H9 (cell line): ENCODE results near the gene PRIM2. TPM values are rescaled to one million over a fixed set of nuclear protein-coding genes. Genes with fewer than 3 reads are reported as not detected.
"Not testable (repeated sequence)": the region's sequence is repeated elsewhere in the genome, so short reads cannot be mapped to it uniquely, and the experiment has no call there.

Source experiments
- DNase-seq: peaks from one replicate; pipeline ENCODE4 v3.0.0-alpha.2; 2017
- H2AFZ ChIP-seq: one replicate; pipeline ENCODE4 v1.6.1; 2013; ENCODE audit warnings: mild to moderate bottlenecking, low read length, control low read depth, moderate library complexity
- H2AK5ac ChIP-seq: 2 replicates; pipeline ENCODE4 v1.6.1; 2013; ENCODE audit warnings: low read length, control low read depth, mixed read lengths; ENCODE audit not compliant: insufficient read length
- H2BK120ac ChIP-seq: one replicate; pipeline ENCODE4 v1.6.1; 2013; ENCODE audit warnings: low read depth, mild to moderate bottlenecking, low read length, control low read depth, inconsistent platforms; ENCODE audit not compliant: poor library complexity, severe bottlenecking
- H2BK12ac ChIP-seq: 2 replicates; pipeline ENCODE4 v1.6.1; 2013; ENCODE audit warnings: low read length, control low read depth, mixed read lengths, low read depth; ENCODE audit not compliant: insufficient read length
- H2BK15ac ChIP-seq: 2 replicates; pipeline ENCODE4 v1.6.1; 2013; ENCODE audit warnings: low read depth, low read length, control low read depth
- H2BK20ac ChIP-seq: one replicate; pipeline ENCODE4 v1.6.1; 2013; ENCODE audit warnings: low read depth, mild to moderate bottlenecking, low read length, control low read depth, inconsistent platforms; ENCODE audit not compliant: poor library complexity, severe bottlenecking
- H2BK5ac ChIP-seq: 2 replicates; pipeline ENCODE4 v1.6.1; 2013; ENCODE audit warnings: low read length, control low read depth, mixed read lengths; ENCODE audit not compliant: insufficient read length
- H3K14ac ChIP-seq: 2 replicates; pipeline ENCODE4 v1.6.1; 2013; ENCODE audit warnings: low read length, control low read depth; ENCODE audit not compliant: insufficient read depth
- H3K18ac ChIP-seq: 2 replicates; pipeline ENCODE4 v1.6.1; 2013; ENCODE audit warnings: low read depth, mild to moderate bottlenecking, mixed read lengths, low read length, control low read depth; ENCODE audit not compliant: insufficient read length
- H3K23ac ChIP-seq: 2 replicates; pipeline ENCODE4 v1.6.1; 2013; ENCODE audit warnings: low read length, control low read depth, mixed read lengths, low read depth; ENCODE audit not compliant: insufficient read length
- H3K23me2 ChIP-seq: 2 replicates; pipeline ENCODE4 v1.6.1; 2013; ENCODE audit warnings: low read depth, mild to moderate bottlenecking, mixed read lengths, low read length, control low read depth; ENCODE audit not compliant: insufficient read length, poor library complexity, severe bottlenecking
- H3K27ac ChIP-seq: 2 replicates; pipeline ENCODE4 v1.5.1; 2013; ENCODE audit warnings: low read length, control low read depth, mixed read lengths, low read depth; ENCODE audit not compliant: insufficient read length
- H3K27me3 ChIP-seq: 2 replicates; pipeline ENCODE4 v1.6.1; 2013; ENCODE audit warnings: low read length, control low read depth, inconsistent platforms; ENCODE audit not compliant: insufficient read depth
- H3K4ac ChIP-seq: 2 replicates; pipeline ENCODE4 v1.6.1; 2013; ENCODE audit warnings: low read depth, mild to moderate bottlenecking, control low read depth, inconsistent platforms, low read length, moderate library complexity
- H3K4me1 ChIP-seq: 2 replicates; pipeline ENCODE4 v1.6.1; 2013; ENCODE audit warnings: low read length, control low read depth, inconsistent platforms; ENCODE audit not compliant: insufficient read depth
- H3K4me2 ChIP-seq: 2 replicates; pipeline ENCODE4 v1.6.1; 2013; ENCODE audit warnings: low read length, control low read depth, mixed read lengths; ENCODE audit not compliant: insufficient read length, insufficient read depth
- H3K56ac ChIP-seq: 2 replicates; pipeline ENCODE4 v1.6.1; 2013; ENCODE audit warnings: low read depth, mild to moderate bottlenecking, mixed read lengths, low read length, control low read depth; ENCODE audit not compliant: insufficient read length
- H3K79me1 ChIP-seq: 2 replicates; pipeline ENCODE4 v1.6.1; 2013; ENCODE audit warnings: low read depth, mild to moderate bottlenecking, moderate library complexity, low read length, control low read depth, inconsistent platforms; ENCODE audit not compliant: insufficient read depth, poor library complexity, severe bottlenecking
- H3K79me2 ChIP-seq: 2 replicates; pipeline ENCODE4 v1.6.1; 2013; ENCODE audit warnings: low read length, control low read depth, inconsistent platforms; ENCODE audit not compliant: insufficient read depth
- H3K9ac ChIP-seq: 2 replicates; pipeline ENCODE4 v1.6.1; 2013; ENCODE audit warnings: low read length, control low read depth, mixed read lengths; ENCODE audit not compliant: insufficient read length; ENCODE audit errors: extremely low read depth
- H3K9me3 ChIP-seq: one replicate; pipeline ENCODE4 v1.6.1; 2013; ENCODE audit warnings: low read depth, low read length, inconsistent platforms; ENCODE audit not compliant: control insufficient read depth
- H3T11ph ChIP-seq: one replicate; pipeline ENCODE4 v1.6.1; 2013; ENCODE audit warnings: mild to moderate bottlenecking, low read length, control low read depth, inconsistent platforms
- H4K20me1 ChIP-seq: one replicate; pipeline ENCODE4 v1.6.1; 2013; ENCODE audit not compliant: control insufficient read depth, insufficient read length, insufficient read depth
- H4K5ac ChIP-seq: 2 replicates; pipeline ENCODE4 v1.6.1; 2013; ENCODE audit warnings: low read depth, mild to moderate bottlenecking, mixed read lengths, low read length, control low read depth; ENCODE audit not compliant: insufficient read length
- H4K8ac ChIP-seq: replicated peaks from 2 replicates; pipeline ENCODE4 v1.6.1; 2013; ENCODE audit warnings: low read length, control low read depth, mixed read lengths, low read depth; ENCODE audit not compliant: insufficient read length
- H4K91ac ChIP-seq: 2 replicates; pipeline ENCODE4 v1.6.1; 2013; ENCODE audit warnings: low read depth, mild to moderate bottlenecking, moderate library complexity, mixed read lengths, low read length, control low read depth; ENCODE audit not compliant: insufficient read length
- H3K27ac Mint-ChIP-seq, 3 experiments: 2 replicates in 2 of 3; 3 replicates in 1 of 3; pipeline ENCODE4 v1.8.0; 2020 to 2021; ENCODE audit warnings: mixed read lengths in 3 of 3, mild to moderate bottlenecking in 1 of 3, moderate library complexity in 1 of 3
- H3K27me3 Mint-ChIP-seq: 2 replicates; pipeline ENCODE4 v1.8.0; 2021; ENCODE audit warnings: low read depth, mild to moderate bottlenecking, moderate library complexity, mixed read lengths
- H3K36me3 Mint-ChIP-seq, 3 experiments: 2 replicates in 2 of 3; 3 replicates in 1 of 3; pipeline ENCODE4 v1.8.0; 2020 to 2021; ENCODE audit warnings: low read depth in 3 of 3, mixed read lengths in 3 of 3; ENCODE audit not compliant: insufficient read depth in 1 of 3
- H3K4me1 Mint-ChIP-seq, 2 experiments: 2 replicates each; pipeline ENCODE4 v1.8.0; 2020; ENCODE audit warnings: mixed read lengths in 2 of 2
- H3K4me3 Mint-ChIP-seq, 2 experiments: 2 replicates in 1 of 2; 3 replicates in 1 of 2; pipeline ENCODE4 v1.8.0; 2020 to 2021; ENCODE audit warnings: mild to moderate bottlenecking in 2 of 2, mixed read lengths in 2 of 2, moderate library complexity in 1 of 2
- H3K9me3 Mint-ChIP-seq, 2 experiments: 2 replicates in 1 of 2; 3 replicates in 1 of 2; pipeline ENCODE4 v1.8.0; 2020; ENCODE audit warnings: mild to moderate bottlenecking in 2 of 2, mixed read lengths in 2 of 2, moderate library complexity in 1 of 2
- WGBS: extraction: QIAGEN DNeasy Blood & Tissue Kit; methylation state at CpG from one replicate; pipeline ENCODE4 v1.1.7; 2013; ENCODE audit warnings: missing lambda C conversion rate, low lambda C conversion rate, mixed read lengths; ENCODE audit not compliant: insufficient read length; ENCODE audit errors: extremely low coverage; 5-methylcytosine and 5-hydroxymethylcytosine counted together
- total RNA-seq: library from RNA; stranded (reverse); gene quantifications from 2 replicates; pipeline ENCODE4 v1.2.1, GENCODE V29; 2021

Gene PRIM2
- total RNA-seq, 1 experiment from 2014 or later: 43.0 TPM

- not testable (repeated sequence) for H3K4me3 Mint-ChIP-seq, H3K9me3 ChIP-seq, H2BK12ac ChIP-seq, H2BK120ac ChIP-seq, H2BK20ac ChIP-seq, H3K14ac ChIP-seq, H3K4ac ChIP-seq, H3K9me3 Mint-ChIP-seq, H4K8ac ChIP-seq, H3K23ac ChIP-seq, H3K79me1 ChIP-seq, H3K36me3 Mint-ChIP-seq, H3K27me3 ChIP-seq, H3K18ac ChIP-seq, H3K4me1 ChIP-seq, H3K23me2 ChIP-seq, H3K4me2 ChIP-seq, H3K56ac ChIP-seq, H4K91ac ChIP-seq, H4K20me1 ChIP-seq, H3K27me3 Mint-ChIP-seq, DNase-seq, H3T11ph ChIP-seq, H2BK15ac ChIP-seq, H4K5ac ChIP-seq, H3K9ac ChIP-seq, H2AFZ ChIP-seq, H2AK5ac ChIP-seq, H3K79me2 ChIP-seq, H2BK5ac ChIP-seq, H3K27ac ChIP-seq
- 0 out of 7 replicates have a peak overlapping the region, but pooled peaks of 1 of the 3 experiments have one; percentile 47 for H3K27ac Mint-ChIP-seq
- WGBS: no CpG with 5 or more reads among the region's 6 CpGs
- H3K4me1 Mint-ChIP-seq: peaks cover 43 to 45% of the 10 kb centered on the region in 2 experiments
Observed at GRCh38 chr6:57474862-57475475, 157.5 kb downstream of the PRIM2 start.

- not testable (repeated sequence) for H3K27me3 ChIP-seq, H3K9me3 ChIP-seq, H3K4ac ChIP-seq
Observed at GRCh38 chr6:57475656-57476055, 158.2 kb downstream of the PRIM2 start.

More at GRCh38 chr6:57475656-57476055, 158.2 kb downstream of the PRIM2 start:
- not testable (repeated sequence) for H3K9ac ChIP-seq, H3K23ac ChIP-seq, H2AK5ac ChIP-seq, H2BK120ac ChIP-seq, H2BK12ac ChIP-seq, H2BK15ac ChIP-seq, H3K14ac ChIP-seq, H3K4me1 ChIP-seq, H3K79me1 ChIP-seq, H2AFZ ChIP-seq, H3K27ac ChIP-seq, H3K9me3 Mint-ChIP-seq, H4K5ac ChIP-seq, H4K20me1 ChIP-seq, DNase-seq, H3K4me3 Mint-ChIP-seq, H3K23me2 ChIP-seq, H4K8ac ChIP-seq, H3K27me3 Mint-ChIP-seq, H2BK5ac ChIP-seq, H3K79me2 ChIP-seq, H3K4me2 ChIP-seq, H4K91ac ChIP-seq, H3K56ac ChIP-seq, H3T11ph ChIP-seq, H3K18ac ChIP-seq, H2BK20ac ChIP-seq, H3K36me3 Mint-ChIP-seq
- no CpG with 5 or more reads among the region's 2 CpGs for WGBS
- peak overlapping the region in 1 of 3 experiments; percentile 34; a peak in 1 of 7 replicates for H3K27ac Mint-ChIP-seq
- H3K4me1 Mint-ChIP-seq: peaks cover 38 to 40% of the 10 kb centered on the region in 2 experiments
